SH-SY5Y (cell line): ENCODE measurements around the gene RASAL2.

Experiments
- GATA2 ChIP-seq: IDR thresholded peaks from 2 replicates; pipeline ENCODE4 v1.6.1; 2011; ENCODE audit warnings: mild to moderate bottlenecking, low read depth, low read length
- GATA3 ChIP-seq: IDR thresholded peaks from 2 replicates; pipeline ENCODE4 v1.6.1; 2011; ENCODE audit warnings: low read depth, mild to moderate bottlenecking, low read length, moderate library complexity

GRCh38 chr1:178532392-178532791, 438.5 kb downstream of the RASAL2 start:
- TF ChIP-seq GATA3 (no peak), GATA2 (no peak)
